Neural progenitor cell (in vitro differentiated cells): ENCODE measurements around the gene PEX10.

Experiments
- CTCF ChIP-seq: fragments of 200-600 bp; sonication (generic); IDR thresholded peaks from 2 replicates; pipeline ENCODE4 v1.5.1; 2017; ENCODE audit warnings: antibody characterized with exemption, mild to moderate bottlenecking
- EZH2 ChIP-seq: fragments of 200-600 bp; sonication (generic); IDR thresholded peaks from 2 replicates; pipeline ENCODE4 v1.6.1; 2017; ENCODE audit warnings: antibody characterized with exemption, mild to moderate bottlenecking, moderate library complexity

DNA sequence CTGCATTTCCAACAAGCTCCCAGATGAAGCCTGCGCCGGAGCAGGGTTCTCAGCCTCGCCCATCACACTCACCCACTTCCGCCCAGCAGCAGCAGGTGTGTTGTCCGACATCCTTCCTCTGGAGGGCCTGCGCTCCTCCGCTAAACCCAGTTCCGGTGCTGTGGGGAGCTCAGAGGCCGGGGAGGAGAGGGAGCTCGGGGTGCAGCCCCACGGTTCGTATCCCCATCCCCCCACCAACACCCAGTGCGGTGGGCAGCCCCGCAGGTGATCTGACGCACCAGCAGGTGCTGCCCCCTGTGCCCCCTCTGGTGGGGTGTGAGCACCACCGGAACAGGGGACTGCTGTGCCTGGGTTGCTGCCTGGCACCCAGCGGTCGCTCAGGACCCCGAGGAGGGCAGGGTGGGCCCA, 3.4 kb upstream of the PEX10 start:
- no peak for TF ChIP-seq EZH2
- TF ChIP-seq CTCF: no peak
